Endothelial cell of umbilical vein (primary cell): ENCODE data around the gene DIP2B. TPM values are rescaled to one million over a fixed set of nuclear protein-coding genes. Genes with fewer than 3 reads are reported as not detected.

Source experiments
- BruUV-seq: library from RNA; stranded (reverse); fragments of 400-500 nt; replicated peaks from 2 replicates; lab custom pipeline; 2021; lab: Mats Ljungman, UMichigan
- CTCF ChIA-PET: fragments of 300-600, 350-600 bp; sonication (Branson Sonifier 250); formaldehyde crosslinking; loops from one replicate; lab custom pipeline; 2021; ENCODE audit warnings: antibody characterized with exemption, inconsistent platforms; lab: Charles Lee
- POLR2A ChIA-PET: fragments of 300-600, 350-600 bp; sonication (Branson Sonifier 250); formaldehyde crosslinking; loops from one replicate; lab custom pipeline; 2021; ENCODE audit warnings: antibody characterized with exemption, inconsistent platforms; lab: Charles Lee
- DNase-seq: peaks from one replicate; pipeline ENCODE4 v3.0.0-alpha.2; 2011; ENCODE audit warnings: low read depth, low spot score
- FAIRE-seq: peaks from 2 replicates; lab custom pipeline; 2011; peaks lifted over from hg19 to GRCh38; lab: Jason Lieb, UNC
- H2AFZ ChIP-seq: 2 replicates; pipeline ENCODE4 v1.6.0; 2012; ENCODE audit warnings: low read depth, low read length, control low read depth, inconsistent platforms
- H3K27ac ChIP-seq: 2 replicates; pipeline ENCODE4 v1.5.1; 2011; ENCODE audit warnings: low read depth, mild to moderate bottlenecking, control low read depth, low read length, moderate library complexity; ENCODE audit not compliant: insufficient read depth
- H3K27me3 ChIP-seq, 2 experiments: 2 replicates each; pipeline versions ENCODE4 v1.6.0 to v1.6.1; 2011; ENCODE audit warnings: low read length in 2 of 2, mixed read lengths in 1 of 2; ENCODE audit not compliant: control insufficient read depth in 2 of 2, insufficient read depth in 2 of 2
- H3K36me3 ChIP-seq, 2 experiments: 2 replicates in 1 of 2; 3 replicates in 1 of 2; pipeline ENCODE4 v1.5.1; 2011; ENCODE audit warnings: low read length in 2 of 2, mild to moderate bottlenecking in 1 of 2, moderate library complexity in 1 of 2; ENCODE audit not compliant: control insufficient read depth in 2 of 2, insufficient read depth in 2 of 2; ENCODE audit errors: extremely low read depth in 1 of 2
- H3K4me1 ChIP-seq: 3 replicates; pipeline ENCODE4 v1.5.1; 2011; ENCODE audit warnings: mild to moderate bottlenecking, low read length; ENCODE audit not compliant: control insufficient read depth, insufficient read depth; ENCODE audit errors: extremely low read depth
- H3K4me2 ChIP-seq: 2 replicates; pipeline ENCODE4 v1.6.1; 2011; ENCODE audit warnings: low read length, control low read depth, mixed read lengths; ENCODE audit not compliant: insufficient read depth
- H3K4me3 ChIP-seq, 3 experiments: fragments of 200-600 bp in 1 of 3; sonication (generic), shearing (Covaris generic) in 1 of 3; replicated peaks in 1 of 3; 2 replicates each; pipeline ENCODE4 v1.5.1; 2011 to 2016; ENCODE audit warnings: control low read depth in 3 of 3, low read length in 3 of 3, mild to moderate bottlenecking in 2 of 3, inconsistent platforms in 1 of 3, low read depth in 1 of 3, moderate library complexity in 1 of 3; ENCODE audit not compliant: insufficient read depth in 1 of 3
- H3K79me2 ChIP-seq: 2 replicates; pipeline ENCODE4 v1.6.0; 2012; ENCODE audit warnings: low read length, inconsistent platforms; ENCODE audit not compliant: control insufficient read depth, insufficient read depth
- H3K9ac ChIP-seq: replicated peaks from 2 replicates; pipeline ENCODE3; 2011; ENCODE audit warnings: low read length, control low read depth; ENCODE audit not compliant: insufficient read depth; ENCODE audit errors: extremely low read depth
- H3K9me1 ChIP-seq: replicated peaks from 3 replicates; pipeline ENCODE4 v1.6.0; 2011; ENCODE audit warnings: mild to moderate bottlenecking, low read length; ENCODE audit not compliant: control insufficient read depth, insufficient read depth; ENCODE audit errors: extremely low read depth
- H3K9me3 ChIP-seq: replicated peaks from 2 replicates; pipeline ENCODE4 v1.5.1; 2012; ENCODE audit warnings: low read length, inconsistent platforms; ENCODE audit not compliant: control insufficient read depth, insufficient read depth
- H4K20me1 ChIP-seq: replicated peaks from 2 replicates; pipeline ENCODE3; 2011; ENCODE audit warnings: mild to moderate bottlenecking, low read length; ENCODE audit not compliant: control insufficient read depth, insufficient read depth; ENCODE audit errors: extremely low read depth
- CTCF ChIP-seq, 2 donors: IDR thresholded peaks; 1 replicate in 1 of 2; 2 replicates in 1 of 2; pipeline ENCODE4 v1.5.1; 2011; ENCODE audit warnings: low read length in 2 of 2, mild to moderate bottlenecking in 2 of 2, moderate library complexity in 2 of 2, control low read depth in 1 of 2, inconsistent platforms in 1 of 2, low read depth in 1 of 2; ENCODE audit not compliant: insufficient read depth in 1 of 2; ENCODE audit errors: extremely low read depth in 1 of 2
- EZH2 ChIP-seq: IDR thresholded peaks from 2 replicates; pipeline ENCODE4 v1.6.1; 2012; ENCODE audit warnings: borderline replicate concordance, low read depth, mild to moderate bottlenecking, moderate library complexity, low read length, inconsistent platforms; ENCODE audit not compliant: severe bottlenecking
- FOS ChIP-seq: IDR thresholded peaks from 2 replicates; pipeline ENCODE4 v1.6.1; 2011; ENCODE audit warnings: mild to moderate bottlenecking, low read length, moderate library complexity, borderline replicate concordance; ENCODE audit not compliant: insufficient read depth
- GATA2 ChIP-seq: IDR thresholded peaks from 2 replicates; pipeline ENCODE4 v1.7.0; 2011; ENCODE audit warnings: low read depth, mild to moderate bottlenecking, moderate library complexity, mixed read lengths, low read length; ENCODE audit not compliant: insufficient read length, insufficient read depth
- JUN ChIP-seq: IDR thresholded peaks from 2 replicates; pipeline ENCODE4 v1.6.1; 2011; ENCODE audit warnings: borderline replicate concordance, low read depth; ENCODE audit not compliant: insufficient read length, insufficient read depth
- MYC ChIP-seq: IDR thresholded peaks from one replicate; pipeline ENCODE4 v1.6.1; 2011; ENCODE audit warnings: mild to moderate bottlenecking, low read depth, low read length
- POLR2A ChIP-seq: IDR thresholded peaks from 2 replicates; pipeline ENCODE4 v1.6.1; 2012; ENCODE audit warnings: low read depth, mild to moderate bottlenecking, control low read depth, low read length
- POLR2AphosphoS5 ChIP-seq: IDR thresholded peaks from 2 replicates; pipeline ENCODE4 v1.6.1; 2012; ENCODE audit warnings: low read depth, mild to moderate bottlenecking, control low read depth, low read length, moderate library complexity; ENCODE audit not compliant: insufficient read depth
- dilution Hi-C: fragments of 300-500 bp; cut with MboI; formaldehyde crosslinking; loops from one replicate; pipeline ENCODE4 v1.15.0; 2019; ENCODE audit warnings: low sequenced_read_pairs; ENCODE audit not compliant: extremely low pct_ligation_motif_present
- intact Hi-C: fragments of 100-400 bp; cut with micrococcal nuclease; formaldehyde crosslinking; loops from one replicate; pipeline ENCODE4 v1.10.0; 2022
- polyA plus RNA-seq, 4 experiments: library from polyadenylated mRNA; depleted of rRNA in 3 of 4; stranded (reverse) in 3 of 4; unstranded in 1 of 4; fragments of >200 nt; gene quantifications; 2 replicates each; pipeline versions ENCODE4 v1.2.1 to v1.2.3, GENCODE V29; 2011 to 2012; ENCODE audit warnings: missing spikeins in 1 of 4
- total RNA-seq: library from RNA; stranded (reverse); gene quantifications from 2 replicates; pipeline ENCODE4 v1.2.3, GENCODE V29; 2021
- TF ChIP-seq, protein P1 (sequence below): IDR thresholded peaks from 2 replicates; pipeline ENCODE4 v1.6.1; 2011; ENCODE audit not compliant: insufficient read depth, insufficient read length

Gene DIP2B
- total and polyA plus RNA-seq, 2 donors (not counting 3 experiments of a cell fraction or from before 2014, with no cell fraction given) = 14.5 to 28.0 TPM

- BruUV-seq = TSS peak; percentile 26
Observed at GRCh38 chr12:50505675-50506530, 1.1 kb downstream of the DIP2B start.

GRCh38 chr12:50506753-50507473 lies 2.1 kb downstream of the DIP2B start:
- H3K27ac ChIP-seq = no peak overlapping the region
- peak overlapping the region in 1 of 3 experiments; percentile 94 for H3K4me3 ChIP-seq
- ChIA-PET POLR2A (interaction anchor here (0.6 kb wide), 1 partner anchor 30 kb away, joined by 6 read pairs; no protein-coding TSS in a partner anchor), CTCF (interaction anchor here (0.6 to 8.9 kb wide), 4 partner anchors 11 to 135 kb away, joined by 3 to 261 read pairs (median 5); no protein-coding TSS in a partner anchor)
- FAIRE-seq (no peak), DNase-seq (peak; percentile 21)
- H3K9ac ChIP-seq = no peak overlapping the region
- dilution Hi-C loops = no loop called here
- H3K79me2 ChIP-seq = peaks cover 58% of the 10 kb centered on the region
- TF ChIP-seq POLR2A = no peak
- no peak for TF ChIP-seq FOS
- TF ChIP-seq POLR2AphosphoS5 = no peak
- TF ChIP-seq EZH2 = no peak
- no peak for TF ChIP-seq JUN
- TF ChIP-seq, protein P1, sequence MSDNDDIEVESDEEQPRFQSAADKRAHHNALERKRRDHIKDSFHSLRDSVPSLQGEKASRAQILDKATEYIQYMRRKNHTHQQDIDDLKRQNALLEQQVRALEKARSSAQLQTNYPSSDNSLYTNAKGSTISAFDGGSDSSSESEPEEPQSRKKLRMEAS = no peak
- no peak for TF ChIP-seq GATA2
- TF ChIP-seq MYC = no peak
- no peak for TF ChIP-seq CTCF (IDR thresholded peaks at IDR 0.05; ENCODE audit: extremely low read depth in 1 of 2, insufficient read depth in 1 of 2, low read depth in 1 of 2, low read length in 2 of 2)
- H4K20me1 ChIP-seq = peaks cover 7% of the 10 kb centered on the region
- no peaks in the 10 kb centered on the region for H3K9me3 ChIP-seq
- no TSS peak for BruUV-seq
- H3K4me1 ChIP-seq = peaks cover 11% of the 10 kb centered on the region
- H3K4me2 ChIP-seq = peak overlapping the region; percentile 96
- no peak overlapping the region for H2AFZ ChIP-seq
- H3K9me1 ChIP-seq = no peaks in the 10 kb centered on the region
- no peaks in the 10 kb centered on the region for H3K27me3 ChIP-seq
- intact Hi-C loops = loop anchor here (1.0 to 5.0 kb wide), 2 partner anchors 10 to 90 kb away; no protein-coding TSS in a partner anchor
- H3K36me3 ChIP-seq = no peaks in the 10 kb centered on the region

More at GRCh38 chr12:50505675-50506530, 1.1 kb downstream of the DIP2B start:
- intact Hi-C loops (loop anchor here (1.0 to 5.0 kb wide), 4 partner anchors 11 to 228 kb away; no protein-coding TSS in a partner anchor), dilution Hi-C loops (no loop called here)
- FAIRE-seq (peak; percentile 55), DNase-seq (peak; percentile 63)
- ChIA-PET CTCF (interaction anchor here (0.6 to 8.9 kb wide), 17 partner anchors 14 to 259 kb away, joined by 3 to 261 read pairs (median 4); no protein-coding TSS in a partner anchor), POLR2A (no interaction called here)
- H3K36me3 ChIP-seq = no peaks in the 10 kb centered on the region
- TF ChIP-seq POLR2AphosphoS5 = no peak
- TF ChIP-seq POLR2A = no peak
- peak overlapping the region; percentile 94 for H3K9ac ChIP-seq
- H3K4me2 ChIP-seq = peak overlapping the region; percentile 96
- peak overlapping the region; percentile 84 to 97 (median 94) for H3K4me3 ChIP-seq
- peaks cover 55% of the 10 kb centered on the region for H3K79me2 ChIP-seq
- no peaks in the 10 kb centered on the region for H3K27me3 ChIP-seq
- peak overlapping the region; percentile 90 for H2AFZ ChIP-seq
- peaks cover 11% of the 10 kb centered on the region for H3K4me1 ChIP-seq
- peak overlapping the region; percentile 65 for H3K27ac ChIP-seq
- peaks cover 7% of the 10 kb centered on the region for H4K20me1 ChIP-seq
- H3K9me3 ChIP-seq = no peaks in the 10 kb centered on the region
- H3K9me1 ChIP-seq = no peaks in the 10 kb centered on the region
